ENCODE data around the gene GOLGB1. TPM values are rescaled to one million over a fixed set of nuclear protein-coding genes. Genes with fewer than 3 reads are reported as not detected.
"Not testable (repeated sequence)": the region's sequence is repeated elsewhere in the genome, so short reads cannot be mapped to it uniquely, and the experiment has no call there.

GOLGB1 gene
- total RNA-seq, 1 donor = 63.2 TPM

- no peak for TF ChIP-seq CTCF (IDR thresholded peaks at IDR 0.05; ENCODE audit: insufficient read depth, low read length)
- H3K4me3 ChIP-seq (ENCODE audit: low read depth, low read length) = no peak overlapping the region
- DNase-seq (ENCODE audit: low read depth) = no peak
Measured at GRCh38 chr3:121692010-121692699, 57.4 kb downstream of the GOLGB1 start.

GRCh38 chr3:121690777-121691405, 58.6 kb downstream of the GOLGB1 start:
- H3K4me3 ChIP-seq (ENCODE audit: low read depth, low read length) = no peak overlapping the region
- TF ChIP-seq CTCF (IDR thresholded peaks at IDR 0.05; ENCODE audit: insufficient read depth, low read length) = no peak
- no peak for DNase-seq (ENCODE audit: low read depth)

GRCh38 chr3:121688747-121689146, 60.8 kb downstream of the GOLGB1 start:
- DNase-seq (ENCODE audit: low read depth); H3K4me3 ChIP-seq (ENCODE audit: low read depth, low read length): not testable (repeated sequence)

GRCh38 chr3:121681792-121682191, 67.7 kb downstream of the GOLGB1 start:
- no peak for TF ChIP-seq CTCF (IDR thresholded peaks at IDR 0.05; ENCODE audit: insufficient read depth, low read length)
- DNase-seq (ENCODE audit: low read depth) = no peak
- no peak overlapping the region for H3K4me3 ChIP-seq (ENCODE audit: low read depth, low read length)

- DNase-seq (ENCODE audit: low read depth) = no peak
- TF ChIP-seq CTCF (IDR thresholded peaks at IDR 0.05; ENCODE audit: insufficient read depth, low read length) = no peak
- no peak overlapping the region for H3K4me3 ChIP-seq (ENCODE audit: low read depth, low read length)
Measured at GRCh38 chr3:121677141-121677540, 72.4 kb downstream of the GOLGB1 start.

GRCh38 chr3:121670676-121671075, 78.9 kb downstream of the GOLGB1 start:
- no peak for DNase-seq (ENCODE audit: low read depth)
- no peak for TF ChIP-seq CTCF (IDR thresholded peaks at IDR 0.05; ENCODE audit: insufficient read depth, low read length)
- H3K4me3 ChIP-seq (ENCODE audit: low read depth, low read length) = no peak overlapping the region

- TF ChIP-seq CTCF (IDR thresholded peaks at IDR 0.05; ENCODE audit: insufficient read depth, low read length) = no peak
- no peak for DNase-seq (ENCODE audit: low read depth)
Measured at GRCh38 chr3:121667333-121667732, 82.2 kb downstream of the GOLGB1 start.

More at GRCh38 chr3:121667333-121667732, 82.2 kb downstream of the GOLGB1 start:
- no peak overlapping the region for H3K4me3 ChIP-seq (ENCODE audit: low read depth, low read length)
